ENCODE measurements around the gene MRGPRG. TPM values are rescaled to one million over a fixed set of nuclear protein-coding genes. Genes with fewer than 3 reads are reported as not detected.
"Not testable (repeated sequence)": the region's sequence is repeated elsewhere in the genome, so short reads cannot be mapped to it uniquely, and the experiment has no call there.

The MRGPRG gene
- total RNA-seq, 1 experiment from 2014 or later = not detected

GRCh38 chr11:3170044-3170755, 48.4 kb downstream of the MRGPRG start:
- ATAC-seq (no peak), DNase-seq (ENCODE audit: low read depth, low spot score) (no peak)
- ChIA-PET POLR2A (interaction anchor here (0.6 kb wide), 1 partner anchor 209 kb away, joined by 3 read pairs; the partner anchor contains the start of gene ZNF195), CTCF (no interaction called here)
- no peaks in the 10 kb centered on the region for H3K27me3 ChIP-seq (ENCODE audit: control insufficient read depth, insufficient read depth, low read length)
- no peak overlapping the region for H3K4me3 ChIP-seq (ENCODE audit: low read depth in 2 of 2, low read length in 2 of 2)
- H3K9me3 ChIP-seq (ENCODE audit: control insufficient read depth, insufficient read depth, low read depth, low read length) = no peaks in the 10 kb centered on the region
- no TSS peak for BruUV-seq (replicated peaks)
- TF ChIP-seq REST (IDR thresholded peaks at IDR 0.05; ENCODE audit: insufficient read depth in 1 of 2, low read depth in 2 of 2, low read length in 1 of 2) (no peak), CTCF (IDR thresholded peaks at IDR 0.05) (no peak), POLR2AphosphoS5 (IDR thresholded peaks at IDR 0.05; ENCODE audit: low read depth, low read length) (no peak), SIN3A (IDR thresholded peaks at IDR 0.05; ENCODE audit: borderline replicate concordance, insufficient read depth, low read depth, low read length) (no peak), TCF7L2 (IDR thresholded peaks at IDR 0.05; ENCODE audit: low read depth, low read length) (no peak)
- no peak overlapping the region for H3K27ac ChIP-seq (ENCODE audit: low read length)
- H3K36me3 ChIP-seq (ENCODE audit: control insufficient read depth, insufficient read depth, low read length) = no peaks in the 10 kb centered on the region
- H3K4me1 ChIP-seq (ENCODE audit: control insufficient read depth, insufficient read depth, low read length) = peaks cover 14% of the 10 kb centered on the region
- in situ Hi-C loops (cut with HindIII; ENCODE audit: low pct_unique_long_range_greater_than_20kb, low sequenced_read_pairs) = no loop called here
- intact Hi-C loops (cut with micrococcal nuclease; ENCODE audit: unreplicated experiment) = no loop called here

GRCh38 chr11:3169255-3170043, 49.2 kb downstream of the MRGPRG start:
- Histone ChIP-seq H3K9me3 (ENCODE audit: control insufficient read depth, insufficient read depth, low read depth, low read length) (no peaks in the 10 kb centered on the region), H3K27ac (ENCODE audit: low read length) (peak overlapping the region; percentile 40; the same call in 1 of the 2 replicates), H3K4me3 (ENCODE audit: low read depth in 2 of 2, low read length in 2 of 2) (peak overlapping the region; percentile 15 to 48), H3K36me3 (ENCODE audit: control insufficient read depth, insufficient read depth, low read length) (no peaks in the 10 kb centered on the region), H3K27me3 (ENCODE audit: control insufficient read depth, insufficient read depth, low read length) (no peaks in the 10 kb centered on the region), H3K4me1 (ENCODE audit: control insufficient read depth, insufficient read depth, low read length) (peaks cover 15% of the 10 kb centered on the region)
- in situ Hi-C loops (cut with HindIII; ENCODE audit: low pct_unique_long_range_greater_than_20kb, low sequenced_read_pairs) = no loop called here
- intact Hi-C loops (cut with micrococcal nuclease; ENCODE audit: unreplicated experiment) = no loop called here
- CTCF ChIA-PET = interaction anchor here (0.6 kb wide), 1 partner anchor 24 kb away, joined by 4 read pairs; no protein-coding TSS in a partner anchor
- TF ChIP-seq POLR2AphosphoS5 (IDR thresholded peaks at IDR 0.05; ENCODE audit: low read depth, low read length) (no peak), TCF7L2 (IDR thresholded peaks at IDR 0.05; ENCODE audit: low read depth, low read length) (no peak), REST (IDR thresholded peaks at IDR 0.05; ENCODE audit: insufficient read depth in 1 of 2, low read depth in 2 of 2, low read length in 1 of 2) (no peak), SIN3A (IDR thresholded peaks at IDR 0.05; ENCODE audit: borderline replicate concordance, insufficient read depth, low read depth, low read length) (no peak), CTCF (IDR thresholded peaks at IDR 0.05) (no peak)
- DNase-seq (ENCODE audit: low read depth, low spot score) (no peak), ATAC-seq (peak; percentile 61)
- POLR2A ChIA-PET = interaction anchor here (0.6 kb wide), 1 partner anchor 1517 kb away, joined by 5 read pairs; no protein-coding TSS in a partner anchor
- BruUV-seq (replicated peaks) = no TSS peak

GRCh38 chr11:3168742-3169254, 49.8 kb downstream of the MRGPRG start:
- BruUV-seq (replicated peaks); intact Hi-C loops (cut with micrococcal nuclease; ENCODE audit: unreplicated experiment); in situ Hi-C loops (cut with HindIII; ENCODE audit: low pct_unique_long_range_greater_than_20kb, low sequenced_read_pairs); H3K9me3 ChIP-seq (ENCODE audit: control insufficient read depth, insufficient read depth, low read depth, low read length); H3K27ac ChIP-seq (ENCODE audit: low read length); ATAC-seq; H3K36me3 ChIP-seq (ENCODE audit: control insufficient read depth, insufficient read depth, low read length); DNase-seq (ENCODE audit: low read depth, low spot score); H3K27me3 ChIP-seq (ENCODE audit: control insufficient read depth, insufficient read depth, low read length): not testable (repeated sequence)
- ChIA-PET POLR2A (interaction anchor here (0.6 kb wide), 1 partner anchor 1516 kb away, joined by 5 read pairs; no protein-coding TSS in a partner anchor), CTCF (interaction anchor here (0.6 kb wide), 1 partner anchor 25 kb away, joined by 4 read pairs; no protein-coding TSS in a partner anchor)
- peaks cover 22% of the 10 kb centered on the region for H3K4me1 ChIP-seq (ENCODE audit: control insufficient read depth, insufficient read depth, low read length)
- H3K4me3 ChIP-seq (ENCODE audit: low read depth in 2 of 2, low read length in 2 of 2) = peak overlapping the region; percentile 15 to 48; a peak in 3 of 4 replicates

Measured in Panc1 (cell line).